Activated T-helper 1 cell treated with anti-CD3 and anti-CD28 coated beads, Interleukin-2, amount 50 U/mL, for 16 hours (primary cell): ENCODE measurements around the gene NUDT16L1.

Experiments
- DNase-seq, 2 donors: peaks; one replicate each; pipeline ENCODE4 v3.0.0-alpha.2; 2020; ENCODE audit warnings: low read depth in 1 of 2, low spot score in 1 of 2

The NUDT16L1 gene

GRCh38 chr16:4682084-4682591, 11.2 kb upstream of the NUDT16L1 start:
- DNase-seq, result no peak

GRCh38 chr16:4682616-4683254, 10.6 kb upstream of the NUDT16L1 start:
- no peak for DNase-seq

- no peak for DNase-seq
Observed at GRCh38 chr16:4683255-4684057, 9.9 kb upstream of the NUDT16L1 start.

GRCh38 chr16:4684058-4684715, 9.2 kb upstream of the NUDT16L1 start:
- DNase-seq, result no peak

DNA sequence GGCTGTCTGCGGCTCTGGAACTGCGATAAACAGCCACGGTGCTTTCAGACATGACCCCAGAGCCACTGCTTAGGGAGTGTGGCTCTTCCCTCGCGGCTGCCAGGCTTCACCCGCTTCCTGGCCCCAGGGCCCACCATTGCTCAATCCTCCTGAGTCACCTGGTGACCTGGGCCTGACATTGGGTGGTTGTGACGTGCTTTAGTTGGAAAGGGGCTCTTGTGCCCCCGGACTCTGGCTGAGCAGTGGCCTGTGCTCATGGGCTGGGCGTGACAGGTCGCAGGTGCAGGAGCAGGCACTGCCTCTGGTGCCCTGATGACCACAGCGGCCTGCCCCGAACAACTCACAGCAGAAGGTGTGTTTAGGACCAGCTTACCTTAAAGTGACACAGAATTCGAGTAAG, 8.6 kb upstream of the NUDT16L1 start:
- DNase-seq, result no peak

- no peak for DNase-seq
Observed at GRCh38 chr16:4685292-4685691, 8.1 kb upstream of the NUDT16L1 start.

DNA sequence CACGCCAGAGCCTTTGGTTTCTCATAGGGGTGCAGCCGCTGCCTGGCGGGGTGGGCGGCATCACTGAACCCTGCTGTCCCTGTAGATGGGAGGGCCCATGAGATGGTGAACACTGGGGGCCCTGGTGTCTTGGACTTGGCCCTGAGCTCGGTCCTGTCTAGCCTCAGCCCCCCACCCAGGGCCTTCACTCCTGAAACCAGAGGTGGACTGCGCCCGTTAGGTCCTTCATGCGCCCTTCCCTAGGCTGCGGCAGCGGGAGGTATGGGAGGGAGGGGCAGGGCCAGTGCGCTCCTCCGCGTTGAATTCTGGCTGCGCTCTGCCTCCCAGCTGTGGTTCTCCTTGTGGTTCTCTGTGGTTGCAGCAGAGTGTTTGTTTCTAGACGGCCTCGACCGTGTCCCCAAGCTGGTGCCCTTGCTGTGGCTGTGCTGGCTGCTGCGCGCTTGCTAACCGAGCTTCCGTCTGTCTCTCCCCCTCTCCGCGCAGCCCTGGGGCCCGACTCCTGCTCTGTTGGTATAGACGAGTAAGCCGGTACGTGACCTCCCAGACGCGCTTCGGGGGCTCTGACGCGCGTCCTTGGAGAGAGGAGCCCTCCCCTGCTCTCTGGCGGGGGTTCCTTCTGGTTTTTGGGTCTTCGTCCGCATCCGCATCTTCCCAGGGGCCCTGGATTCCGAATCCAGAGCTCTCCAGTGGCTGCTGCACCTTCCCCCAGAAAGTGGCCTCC, 7.4 kb upstream of the NUDT16L1 start:
- no peak for DNase-seq

DNA sequence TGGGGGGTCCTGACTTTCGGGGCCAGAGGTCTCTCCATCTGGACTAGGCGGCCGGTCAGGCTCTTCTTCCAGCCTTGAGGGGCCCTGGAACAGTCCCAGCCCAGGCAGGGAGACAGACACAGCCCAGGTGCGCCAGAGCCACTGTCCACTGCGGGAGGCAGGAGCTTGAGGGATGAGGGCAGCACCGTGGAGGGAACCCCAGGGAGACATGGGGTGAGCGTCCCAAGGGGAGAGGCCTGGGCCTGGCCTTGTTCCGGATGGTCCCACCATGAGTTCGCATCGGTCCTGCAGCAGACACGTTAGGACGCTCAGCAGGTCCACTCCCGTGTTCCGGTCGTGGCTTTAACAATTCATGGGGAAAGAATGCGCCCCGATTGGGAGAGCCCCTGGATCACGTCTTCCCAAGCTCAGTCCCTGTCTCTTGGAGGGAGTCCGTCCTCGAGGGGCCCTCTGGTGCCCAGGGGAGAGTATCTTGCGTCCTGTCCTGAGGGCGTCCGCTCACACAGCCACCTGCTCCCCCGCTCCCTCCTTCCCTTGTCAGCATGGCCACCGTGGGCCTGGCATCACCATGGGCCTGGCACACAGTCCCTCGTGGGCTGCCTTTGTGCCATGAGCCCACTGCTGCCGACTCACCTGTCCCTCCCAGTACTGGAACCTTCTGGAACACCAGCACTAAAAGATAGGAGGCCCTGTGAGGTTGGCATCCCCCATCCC, 6.7 kb upstream of the NUDT16L1 start:
- DNase-seq, result no peak

GRCh38 chr16:4687416-4687815, 5.9 kb upstream of the NUDT16L1 start:
- no peak for DNase-seq

GRCh38 chr16:4687946-4688673, 5.3 kb upstream of the NUDT16L1 start:
- DNase-seq, result no peak

- DNase-seq, result no peak
Observed at GRCh38 chr16:4688674-4689045, 4.7 kb upstream of the NUDT16L1 start.

GRCh38 chr16:4689091-4689671, 4.2 kb upstream of the NUDT16L1 start:
- no peak for DNase-seq

DNA sequence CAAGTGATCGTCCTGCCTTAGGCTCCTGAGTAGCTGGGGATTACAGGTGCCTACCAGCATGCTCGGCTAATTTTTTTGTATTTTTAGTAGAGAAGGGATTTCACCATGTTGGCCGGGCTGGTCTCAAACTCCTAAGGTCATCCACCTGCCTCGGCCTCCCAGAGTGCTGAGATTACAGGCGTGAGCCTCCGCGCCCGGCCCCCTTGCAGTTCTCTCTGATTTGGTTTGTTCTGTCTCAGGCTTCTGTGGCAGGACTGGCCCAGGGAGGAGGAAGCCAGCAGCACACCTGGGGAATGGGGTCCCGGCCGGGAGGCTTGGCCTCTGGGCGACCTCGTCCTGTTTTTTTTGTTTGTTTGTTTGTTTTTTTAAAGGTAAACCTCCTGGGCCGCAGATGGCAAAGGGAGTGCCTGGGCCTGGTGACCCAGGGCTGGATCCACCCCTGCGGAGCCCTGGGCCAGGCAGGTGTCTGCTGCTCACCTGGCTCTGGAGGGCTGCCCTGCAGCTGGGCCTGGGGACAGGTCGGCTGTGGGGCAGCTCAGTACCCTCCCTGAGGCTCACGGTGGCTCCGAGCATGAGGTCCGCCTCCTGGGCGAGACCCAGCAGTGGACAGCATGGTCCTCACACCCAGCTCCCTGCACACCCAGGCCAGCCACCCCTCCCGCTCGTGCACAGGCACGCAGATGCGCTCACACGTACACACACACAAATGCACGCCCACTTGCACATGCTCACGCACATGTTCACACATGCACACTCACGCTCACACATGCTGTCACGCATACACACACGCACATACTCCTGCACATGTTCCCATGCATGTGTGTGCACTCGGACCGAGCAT, 3.3 kb upstream of the NUDT16L1 start:
- no peak for DNase-seq

GRCh38 chr16:4690946-4691665, 2.3 kb upstream of the NUDT16L1 start:
- DNase-seq, result no peak

GRCh38 chr16:4691666-4692412, 1.5 kb upstream of the NUDT16L1 start:
- no peak for DNase-seq

DNA sequence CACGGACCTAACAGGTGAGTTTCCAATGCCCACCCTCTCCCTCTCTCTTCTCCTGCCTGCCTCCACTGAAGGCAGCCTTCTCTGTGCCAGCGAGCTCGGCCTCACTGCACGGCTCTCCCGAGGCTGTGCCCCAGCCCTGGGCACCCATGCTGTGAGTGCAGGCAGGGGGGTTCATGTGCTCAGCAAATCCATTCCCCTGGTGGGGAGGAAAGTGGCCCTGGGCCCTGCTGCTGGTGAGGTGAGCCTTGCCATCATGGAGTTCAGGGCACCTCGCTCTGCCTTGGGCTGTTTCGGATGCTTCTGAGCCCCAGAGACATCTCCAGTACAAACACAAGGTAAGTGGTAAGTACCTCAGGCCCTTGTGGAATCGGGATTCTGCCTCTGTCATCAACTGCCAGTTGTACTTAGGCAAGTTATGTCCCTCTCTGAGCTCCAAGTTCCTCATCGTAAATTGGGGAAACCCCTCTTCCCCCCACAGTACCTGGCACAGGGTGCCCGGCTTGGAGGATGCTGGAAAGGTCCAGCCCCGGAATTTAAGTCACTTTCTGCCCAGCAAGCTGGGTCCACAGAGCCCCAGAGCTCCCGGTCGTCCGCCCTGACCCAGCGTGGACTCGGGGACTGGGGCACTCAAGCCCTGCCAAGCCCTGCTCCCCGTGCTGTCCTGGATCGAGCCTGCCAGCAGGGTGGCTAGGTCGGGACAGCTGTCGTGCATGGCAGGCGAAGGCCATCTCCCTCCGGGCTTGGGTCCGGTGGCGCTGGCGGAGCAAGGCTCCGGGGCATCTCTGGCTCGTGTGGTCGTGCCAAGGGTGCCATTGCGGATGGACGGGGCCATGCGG, 684 bp upstream of the NUDT16L1 start:
- no peak for DNase-seq
